ENCODE results near the gene VPS54. TPM values are rescaled to one million over a fixed set of nuclear protein-coding genes. Genes with fewer than 3 reads are reported as not detected.

Gene VPS54
- polyA plus RNA-seq, 3 donors, result 11.4 to 17.3 (median 11.5) TPM

Small RNA genes lying within 50 kb of the gene (small RNA-seq; reads per million reads assigned to genes)
- gene RF01293 (ENCODE audit: insufficient read length, low read depth), result not detected

Other genes with a start within 250 kb of the VPS54 start
- 10 to 100 TPM; 22.3 to 71.8 (median 49.9) TPM for gene UGP2, start 177.5 kb downstream of the VPS54 start, polyA plus RNA-seq
- 100 to 1,000 TPM in 1 of 3 donors, 10 to 100 TPM in 2; 44.7 to 106 (median 53.6) TPM for gene PELI1, start 125.0 kb upstream of the VPS54 start, polyA plus RNA-seq